Loucy (cell line): ENCODE data around the gene CUEDC2.

Source experiments
- H2AFZ ChIP-seq: fragments of 200-600 bp; sonication (generic); 2 replicates; pipeline ENCODE4 v1.6.0; 2016; ENCODE audit warnings: antibody characterized with exemption, mild to moderate bottlenecking, low read length, moderate library complexity
- H3F3A ChIP-seq: fragments of 200-600 bp; 2 replicates; pipeline ENCODE4 v1.6.0; 2016; ENCODE audit warnings: antibody characterized with exemption, low read depth, mild to moderate bottlenecking
- H3K27me3 ChIP-seq: fragments of 200-600 bp; sonication (generic); 2 replicates; pipeline ENCODE4 v1.6.1; 2014; ENCODE audit warnings: low read length, mild to moderate bottlenecking; ENCODE audit not compliant: insufficient read depth, poor library complexity, severe bottlenecking
- H3K36me3 ChIP-seq: fragments of 200-600 bp; sonication (generic); 2 replicates; pipeline ENCODE4 v1.6.1; 2016; ENCODE audit warnings: low read length; ENCODE audit not compliant: insufficient read depth
- H3K4me1 ChIP-seq: fragments of 200-600 bp; sonication (generic); 2 replicates; pipeline ENCODE4 v1.5.1; 2014; ENCODE audit warnings: low read length, mild to moderate bottlenecking; ENCODE audit not compliant: insufficient read depth, poor library complexity, severe bottlenecking
- H3K4me2 ChIP-seq: fragments of 200-600 bp; sonication (generic); 2 replicates; pipeline ENCODE4 v1.6.0; 2014; ENCODE audit warnings: antibody characterized with exemption, low read length, low read depth, mild to moderate bottlenecking; ENCODE audit not compliant: poor library complexity, severe bottlenecking
- H3K4me3 ChIP-seq: fragments of 200-600 bp; sonication (generic); 2 replicates; pipeline ENCODE4 v1.5.1; 2014; ENCODE audit warnings: low read length, mild to moderate bottlenecking, mixed read lengths; ENCODE audit not compliant: poor library complexity, severe bottlenecking
- H3K79me2 ChIP-seq: fragments of 200-600 bp; sonication (generic); 2 replicates; pipeline ENCODE4 v1.6.1; 2014; ENCODE audit warnings: low read length; ENCODE audit not compliant: insufficient read depth
- H3K9ac ChIP-seq: fragments of 200-600 bp; sonication (generic); 2 replicates; pipeline ENCODE4 v1.6.0; 2014; ENCODE audit warnings: mild to moderate bottlenecking, low read depth, low read length, moderate library complexity; ENCODE audit not compliant: poor library complexity, severe bottlenecking
- H3K9me2 ChIP-seq: fragments of 200-600 bp; sonication (generic); replicated peaks from 2 replicates; pipeline ENCODE4 v1.6.1; 2016; ENCODE audit warnings: low read depth, low read length, mixed read lengths
- H3K9me3 ChIP-seq: fragments of 200-600 bp; sonication (generic); 2 replicates; pipeline ENCODE4 v1.6.1; 2014; ENCODE audit warnings: mild to moderate bottlenecking, antibody characterized with exemption, low read length, low read depth; ENCODE audit not compliant: insufficient read depth
- H4K20me1 ChIP-seq: fragments of 200-600 bp; sonication (generic); 2 replicates; pipeline ENCODE4 v1.6.0; 2014; ENCODE audit warnings: antibody characterized with exemption, low read length, mild to moderate bottlenecking; ENCODE audit not compliant: insufficient read depth, poor library complexity, severe bottlenecking
- EZH2phosphoT487 ChIP-seq: fragments of 200-600 bp; IDR thresholded peaks from 2 replicates; pipeline ENCODE4 v1.6.1; 2018; ENCODE audit warnings: antibody characterized with exemption, mild to moderate bottlenecking, moderate library complexity, borderline replicate concordance
- TF ChIP-seq, protein P1 (sequence below): fragments of 200-600 bp; sonication (generic); conservative IDR thresholded peaks from 2 replicates; pipeline ENCODE4 v1.5.1; 2014; ENCODE audit warnings: mild to moderate bottlenecking, antibody characterized with exemption, low read length

The CUEDC2 gene, protein sequence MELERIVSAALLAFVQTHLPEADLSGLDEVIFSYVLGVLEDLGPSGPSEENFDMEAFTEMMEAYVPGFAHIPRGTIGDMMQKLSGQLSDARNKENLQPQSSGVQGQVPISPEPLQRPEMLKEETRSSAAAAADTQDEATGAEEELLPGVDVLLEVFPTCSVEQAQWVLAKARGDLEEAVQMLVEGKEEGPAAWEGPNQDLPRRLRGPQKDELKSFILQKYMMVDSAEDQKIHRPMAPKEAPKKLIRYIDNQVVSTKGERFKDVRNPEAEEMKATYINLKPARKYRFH

DNA sequence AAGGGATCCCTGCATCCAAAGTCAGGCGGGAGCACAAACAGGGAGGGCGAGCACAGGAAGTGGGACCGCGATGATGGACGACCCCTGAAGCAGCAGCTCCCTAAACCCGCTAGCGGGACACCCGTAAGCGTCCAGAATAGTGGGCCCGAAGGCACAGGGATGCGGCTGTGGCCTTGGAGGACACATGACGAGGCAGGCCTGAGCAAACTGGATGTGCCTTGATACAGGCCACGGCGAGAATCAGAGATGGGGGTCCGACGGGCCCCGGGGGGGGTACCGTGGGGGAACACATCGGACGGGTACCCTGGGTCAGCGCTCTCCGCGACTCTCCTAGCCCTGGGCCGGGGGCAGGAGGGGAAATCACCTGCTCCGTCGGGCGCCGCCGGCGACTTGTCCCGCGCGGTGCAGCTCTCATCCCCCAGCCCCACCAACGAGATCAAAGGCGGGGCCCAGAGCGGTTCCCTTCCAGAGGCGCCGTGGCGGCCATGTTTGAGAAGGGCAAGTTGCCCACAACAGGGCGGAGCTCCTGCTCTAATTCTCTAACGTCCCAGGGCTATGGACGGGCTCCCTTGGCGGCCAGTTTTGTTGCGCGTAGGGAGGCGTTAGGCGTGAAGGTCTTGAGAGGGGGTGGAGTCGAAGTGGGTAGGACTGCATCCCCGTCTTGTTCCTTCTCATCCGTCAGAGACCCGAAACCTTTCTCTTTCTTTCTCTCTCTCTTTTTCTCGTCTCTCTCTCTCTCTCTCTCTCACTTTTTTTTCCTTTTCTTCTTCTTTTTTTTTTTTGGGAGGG lies at the start of gene CUEDC2:
CUEDC2 (minus strand) TSS at position 413 of the 789 bp plus-strand sequence. CDS start 7,386 bp downstream, outside the sequence.
- H3K4me1 ChIP-seq, result peaks cover 6% of the 10 kb centered on the region
- H3K9me2 ChIP-seq, result no peaks in the 10 kb centered on the region
- peak within 1 kb of the TSS; percentile 96 for H3K9ac ChIP-seq
- no peak for TF ChIP-seq EZH2phosphoT487
- TF ChIP-seq, protein P1, sequence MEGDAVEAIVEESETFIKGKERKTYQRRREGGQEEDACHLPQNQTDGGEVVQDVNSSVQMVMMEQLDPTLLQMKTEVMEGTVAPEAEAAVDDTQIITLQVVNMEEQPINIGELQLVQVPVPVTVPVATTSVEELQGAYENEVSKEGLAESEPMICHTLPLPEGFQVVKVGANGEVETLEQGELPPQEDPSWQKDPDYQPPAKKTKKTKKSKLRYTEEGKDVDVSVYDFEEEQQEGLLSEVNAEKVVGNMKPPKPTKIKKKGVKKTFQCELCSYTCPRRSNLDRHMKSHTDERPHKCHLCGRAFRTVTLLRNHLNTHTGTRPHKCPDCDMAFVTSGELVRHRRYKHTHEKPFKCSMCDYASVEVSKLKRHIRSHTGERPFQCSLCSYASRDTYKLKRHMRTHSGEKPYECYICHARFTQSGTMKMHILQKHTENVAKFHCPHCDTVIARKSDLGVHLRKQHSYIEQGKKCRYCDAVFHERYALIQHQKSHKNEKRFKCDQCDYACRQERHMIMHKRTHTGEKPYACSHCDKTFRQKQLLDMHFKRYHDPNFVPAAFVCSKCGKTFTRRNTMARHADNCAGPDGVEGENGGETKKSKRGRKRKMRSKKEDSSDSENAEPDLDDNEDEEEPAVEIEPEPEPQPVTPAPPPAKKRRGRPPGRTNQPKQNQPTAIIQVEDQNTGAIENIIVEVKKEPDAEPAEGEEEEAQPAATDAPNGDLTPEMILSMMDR, result 0 out of 2 replicates have a peak, but pooled peaks have one; percentile 10
- no peaks in the 10 kb centered on the region for H3K27me3 ChIP-seq
- H3K4me2 ChIP-seq, result peak within 1 kb of the TSS; percentile 93
- peaks cover 18% of the 10 kb centered on the region for H3K79me2 ChIP-seq
- H3K36me3 ChIP-seq, result no peaks in the 10 kb centered on the region
- no peaks in the 10 kb centered on the region for H3K9me3 ChIP-seq
- peak within 1 kb of the TSS; percentile 91 for H2AFZ ChIP-seq
- no peaks in the 10 kb centered on the region for H4K20me1 ChIP-seq
- no peaks in the 10 kb centered on the region for H3F3A ChIP-seq
- peak within 1 kb of the TSS; percentile 91 for H3K4me3 ChIP-seq

DNA sequence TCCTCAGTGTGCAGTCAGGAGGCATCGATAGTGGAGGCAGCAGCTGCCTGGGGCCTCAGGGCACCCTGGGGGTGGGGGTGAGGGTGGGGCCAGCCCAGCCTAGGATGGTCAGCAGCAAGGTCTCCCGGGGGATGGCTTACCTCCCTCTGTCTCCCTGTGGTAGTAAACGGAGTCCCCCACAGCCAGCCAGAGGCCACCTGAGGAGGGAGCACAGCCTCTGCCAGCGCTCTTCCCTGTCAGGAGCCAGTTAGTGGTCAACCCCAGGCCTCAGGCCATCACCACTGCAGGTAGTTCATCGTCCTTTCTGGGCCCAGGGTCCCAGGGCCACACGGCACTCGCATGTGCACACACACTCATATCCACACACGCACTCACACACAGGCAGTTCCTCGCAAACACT lies 48.0 kb upstream of the CUEDC2 start:
- Histone ChIP-seq H3K79me2 (no peaks in the 10 kb centered on the region), H3K9ac (no peak overlapping the region), H3F3A (no peaks in the 10 kb centered on the region), H3K4me3 (no peak overlapping the region), H3K9me2 (no peaks in the 10 kb centered on the region), H3K27me3 (no peaks in the 10 kb centered on the region), H3K36me3 (peaks cover 67% of the 10 kb centered on the region), H3K4me2 (no peak overlapping the region), H2AFZ (no peak overlapping the region), H3K9me3 (no peaks in the 10 kb centered on the region), H4K20me1 (no peaks in the 10 kb centered on the region), H3K4me1 (no peaks in the 10 kb centered on the region)
- TF ChIP-seq EZH2phosphoT487, result no peak
- TF ChIP-seq, protein P1, result no peak

DNA sequence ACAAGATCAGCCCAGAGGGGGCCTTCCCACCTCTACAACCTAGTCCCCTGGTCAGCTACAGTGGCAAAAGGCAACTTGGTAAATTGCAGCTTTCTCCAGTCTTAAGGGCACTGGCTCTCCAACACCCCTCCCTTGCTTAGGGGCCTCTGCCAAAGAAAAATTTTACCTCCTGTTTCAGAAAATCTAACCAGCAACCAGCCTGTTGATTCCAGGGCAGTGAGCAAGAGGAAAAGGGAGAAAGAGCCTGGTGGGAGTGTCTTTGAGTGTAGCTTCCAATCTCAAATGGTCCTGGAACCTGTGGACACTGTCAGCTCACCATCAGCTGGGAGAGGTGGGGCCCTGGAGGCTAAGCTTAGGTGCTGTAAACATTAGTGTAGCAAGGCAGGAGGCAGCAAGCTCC lies 47.3 kb upstream of the CUEDC2 start:
- H4K20me1 ChIP-seq, result no peaks in the 10 kb centered on the region
- no peaks in the 10 kb centered on the region for H3K9me2 ChIP-seq
- H3K4me1 ChIP-seq, result no peaks in the 10 kb centered on the region
- no peak overlapping the region for H3K9ac ChIP-seq
- no peaks in the 10 kb centered on the region for H3K79me2 ChIP-seq
- TF ChIP-seq, protein P1, result no peak
- no peak for TF ChIP-seq EZH2phosphoT487
- H3F3A ChIP-seq, result no peaks in the 10 kb centered on the region
- H3K4me3 ChIP-seq, result no peak overlapping the region
- H3K9me3 ChIP-seq, result no peaks in the 10 kb centered on the region
- peaks cover 59% of the 10 kb centered on the region for H3K36me3 ChIP-seq
- H2AFZ ChIP-seq, result no peak overlapping the region
- H3K27me3 ChIP-seq, result no peaks in the 10 kb centered on the region
- H3K4me2 ChIP-seq, result no peak overlapping the region
